ENCODE results near the gene RBM4B.
"Not testable (repeated sequence)": the region's sequence is repeated elsewhere in the genome, so short reads cannot be mapped to it uniquely, and the experiment has no call there.

The RBM4B gene

GRCh38 chr11:66686100-66686785, 8.6 kb upstream of the RBM4B start:
- no peak for DNase-seq

- DNase-seq = peak; percentile 56
Observed at GRCh38 chr11:66685276-66686099, 7.8 kb upstream of the RBM4B start.

GRCh38 chr11:66684635-66685034, 6.9 kb upstream of the RBM4B start:
- no peak for DNase-seq

DNA sequence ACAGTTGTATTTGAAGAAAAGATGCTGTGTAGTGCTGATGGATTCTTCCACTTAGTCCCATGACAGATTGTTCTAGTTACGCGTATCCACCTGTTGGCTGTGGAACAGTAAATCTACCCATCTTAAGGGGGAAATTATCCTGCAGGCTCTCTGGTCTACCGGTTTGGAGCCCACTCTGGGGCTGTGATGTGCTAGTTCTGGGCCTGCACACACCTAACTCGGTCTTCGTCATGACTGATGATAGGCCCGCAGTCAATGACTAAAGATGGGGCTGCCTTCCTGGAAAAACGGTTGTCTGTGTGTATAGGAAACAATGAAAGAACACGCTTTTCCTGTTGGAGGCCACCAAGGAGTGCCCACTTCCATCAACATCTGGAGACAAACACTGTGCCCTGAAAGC, 6.2 kb upstream of the RBM4B start:
- DNase-seq = no peak

- DNase-seq = no peak
Observed at GRCh38 chr11:66680966-66681645, 3.4 kb upstream of the RBM4B start.

GRCh38 chr11:66676931-66677598, 622 bp downstream of the RBM4B start:
- DNase-seq = no peak

GRCh38 chr11:66676282-66676919, 1.3 kb downstream of the RBM4B start:
- DNase-seq = no peak

DNA sequence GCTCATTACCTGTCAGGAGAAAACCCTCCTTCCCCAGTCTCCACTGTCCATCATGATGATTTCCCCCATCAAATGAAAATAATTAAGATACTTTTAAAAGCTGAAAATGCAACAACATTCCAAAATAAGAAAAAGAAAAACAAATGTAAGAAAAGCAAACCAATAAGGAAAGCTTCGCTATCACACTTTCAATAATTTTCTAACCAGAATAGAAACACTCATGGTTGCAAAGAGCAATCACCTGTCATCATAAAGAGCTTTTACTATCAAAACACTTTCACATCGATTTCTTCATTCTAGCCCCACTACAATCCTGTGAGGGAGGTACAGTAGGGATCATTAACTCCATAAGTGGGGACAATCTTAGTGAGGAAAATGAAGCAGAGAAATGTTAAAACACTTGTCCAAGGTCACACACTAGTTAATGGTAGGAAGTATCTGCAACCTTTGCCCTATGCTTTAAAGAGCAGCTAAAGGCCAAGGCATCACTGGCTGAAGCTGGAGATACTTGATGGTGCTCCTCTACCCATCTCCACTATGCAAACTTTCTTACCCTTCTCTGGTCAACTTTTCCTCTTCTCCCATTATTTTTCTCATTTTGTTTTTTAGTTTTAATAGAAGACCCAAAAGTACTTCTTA, 2.6 kb downstream of the RBM4B start:
- DNase-seq = no peak

- DNase-seq = no peak
Observed at GRCh38 chr11:66670816-66671215, 6.9 kb downstream of the RBM4B start.

DNA sequence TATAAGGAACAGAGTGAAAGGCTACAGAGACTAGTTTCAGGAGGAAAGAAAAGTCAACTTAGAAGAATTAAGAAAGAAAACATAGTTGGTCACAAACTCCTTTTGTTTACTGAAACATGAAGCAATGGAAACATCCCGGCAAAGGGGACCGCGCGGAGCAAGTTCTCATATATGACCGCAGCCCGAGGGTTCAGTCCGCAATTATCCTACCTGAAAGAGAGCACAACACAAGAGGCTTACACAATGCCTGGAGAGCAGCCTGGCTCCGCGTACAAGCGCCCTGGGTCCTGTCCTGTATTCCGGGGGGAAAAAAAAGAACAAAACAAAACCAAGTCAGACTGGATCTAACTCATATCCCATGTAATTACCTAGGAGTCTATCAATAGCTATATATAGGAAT, 12.3 kb downstream of the RBM4B start:
- DNase-seq = no peak

DNA sequence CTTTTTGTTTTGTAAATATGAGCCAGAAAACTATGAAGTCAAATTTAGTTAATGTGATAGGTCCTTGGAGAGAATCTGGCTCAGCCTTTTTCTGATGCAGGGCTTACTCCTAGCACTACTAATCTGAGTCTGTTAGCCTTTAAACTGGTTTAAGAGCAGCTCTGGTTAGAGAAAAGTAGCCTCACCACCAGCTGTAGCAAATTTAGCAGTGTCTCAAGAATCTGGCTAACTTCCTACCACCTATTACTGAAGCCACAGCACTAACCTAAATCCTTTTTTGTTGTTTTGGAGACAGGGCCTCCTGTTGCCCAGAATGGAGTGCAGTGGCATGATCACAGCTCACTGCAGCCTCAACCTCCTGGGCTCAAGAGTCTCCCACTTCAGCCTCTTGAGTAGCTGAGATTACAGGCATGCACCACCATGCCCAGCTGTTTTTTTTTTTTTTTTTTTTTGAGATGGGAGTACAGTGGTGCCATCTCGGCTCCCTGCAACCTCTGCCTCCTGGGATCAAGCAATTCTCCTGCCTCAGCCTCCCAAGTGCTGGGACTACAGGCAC, 13.9 kb downstream of the RBM4B start:
- DNase-seq = no peak

DNA sequence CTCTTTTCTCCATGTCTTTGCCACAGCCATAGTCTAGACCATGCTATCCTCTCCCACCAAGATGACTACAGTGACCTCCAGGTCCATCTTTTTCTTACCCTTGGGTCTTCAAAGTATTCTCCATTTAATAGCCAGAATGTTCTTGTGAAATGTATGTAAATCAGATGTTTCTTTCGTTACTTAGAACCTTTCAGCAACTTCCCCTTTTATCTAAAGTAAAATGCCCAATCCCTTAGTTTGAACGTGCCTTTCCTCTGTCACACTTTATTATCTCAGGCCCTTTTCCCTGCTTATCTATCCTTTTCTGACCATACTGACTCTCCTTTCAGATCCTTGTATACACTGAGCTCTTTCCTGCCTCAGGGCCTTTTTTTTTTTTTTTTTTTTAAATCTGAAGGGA, 17.9 kb downstream of the RBM4B start:
- no peak for DNase-seq

DNA sequence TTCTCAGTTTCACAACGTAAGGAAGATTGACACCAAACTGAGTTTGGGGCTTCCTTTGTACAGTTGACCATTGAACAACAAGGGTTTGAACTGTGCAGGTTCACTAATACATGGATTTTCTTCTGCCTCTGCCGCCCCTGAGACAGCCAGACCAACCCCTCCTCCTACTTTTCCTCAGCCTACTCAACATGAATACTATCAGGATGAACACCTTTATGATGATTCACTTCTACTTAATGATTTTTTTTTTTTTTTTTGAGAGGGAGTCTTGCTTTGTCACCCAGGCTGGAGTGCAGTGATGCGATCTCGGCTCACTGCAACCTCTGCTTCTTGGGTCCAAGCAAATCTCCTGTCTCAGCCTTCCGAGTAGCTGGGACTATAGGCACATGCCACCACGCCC, 24.6 kb downstream of the RBM4B start:
- no peak for DNase-seq

DNA sequence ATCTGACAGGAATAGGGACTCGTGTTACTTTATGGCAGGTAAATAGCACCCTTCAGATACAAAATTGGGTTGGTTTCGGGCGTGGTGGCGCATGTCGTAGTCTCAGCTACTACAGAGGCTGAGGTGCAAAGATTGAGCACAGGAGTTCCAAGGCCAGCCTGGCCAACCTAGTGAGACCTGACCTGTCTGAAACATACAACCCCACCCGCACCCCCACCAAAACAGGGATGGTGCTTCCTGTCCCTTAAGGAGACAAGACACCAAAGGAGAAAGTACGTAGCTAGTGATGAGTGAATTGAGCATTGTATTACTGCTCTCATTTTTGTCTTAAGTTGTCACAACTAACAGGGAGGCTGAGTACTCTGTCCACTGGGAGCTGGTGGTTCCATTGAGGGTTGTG, 25.0 kb downstream of the RBM4B start:
- no peak for DNase-seq

- DNase-seq = peak; percentile 34
Observed at GRCh38 chr11:66651016-66651415, 26.7 kb downstream of the RBM4B start.

- DNase-seq = no peak
Observed at GRCh38 chr11:66649903-66650302, 27.8 kb downstream of the RBM4B start.

DNA sequence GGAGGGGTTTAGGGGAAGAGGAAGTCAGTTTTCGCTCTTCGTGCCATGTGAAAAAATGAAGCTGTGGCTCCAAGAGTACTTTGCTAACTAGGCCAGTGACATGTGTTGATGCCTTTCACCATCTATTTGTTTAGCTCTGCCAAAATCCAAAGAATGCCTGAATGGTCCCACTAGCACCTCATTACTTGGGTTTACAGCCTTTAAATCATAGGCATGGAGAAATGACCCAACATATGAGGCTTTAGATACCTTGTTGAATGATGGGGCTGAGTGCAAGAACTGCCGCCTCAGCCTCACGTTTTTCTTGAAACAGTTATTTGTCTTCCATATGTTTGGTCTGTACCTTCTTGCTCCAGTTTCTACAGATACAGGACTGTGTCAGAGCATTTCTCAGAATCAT, 30.9 kb downstream of the RBM4B start:
- no peak for DNase-seq

- no peak for DNase-seq
Observed at GRCh38 chr11:66643745-66644437, 33.8 kb downstream of the RBM4B start.

DNA sequence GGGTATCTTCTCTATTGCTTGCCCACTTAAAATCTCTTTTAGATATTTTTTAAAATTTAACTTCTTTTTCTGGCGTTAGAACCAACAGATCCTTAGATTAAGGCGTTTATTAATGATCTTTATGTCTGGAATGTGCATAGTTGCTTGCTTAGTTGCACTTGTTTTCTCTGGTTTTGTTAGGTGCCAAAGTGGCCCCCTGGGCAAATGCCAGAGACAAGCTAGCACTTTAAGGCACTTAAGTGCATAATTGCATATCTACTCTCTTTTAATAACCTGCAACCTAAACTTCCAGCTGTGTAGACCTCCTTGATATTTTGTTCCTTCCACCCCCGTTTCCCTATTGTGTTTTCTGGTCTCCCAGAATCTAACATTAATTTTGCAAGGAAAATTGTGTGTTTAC, 35.9 kb downstream of the RBM4B start:
- DNase-seq = peak; percentile 74

DNA sequence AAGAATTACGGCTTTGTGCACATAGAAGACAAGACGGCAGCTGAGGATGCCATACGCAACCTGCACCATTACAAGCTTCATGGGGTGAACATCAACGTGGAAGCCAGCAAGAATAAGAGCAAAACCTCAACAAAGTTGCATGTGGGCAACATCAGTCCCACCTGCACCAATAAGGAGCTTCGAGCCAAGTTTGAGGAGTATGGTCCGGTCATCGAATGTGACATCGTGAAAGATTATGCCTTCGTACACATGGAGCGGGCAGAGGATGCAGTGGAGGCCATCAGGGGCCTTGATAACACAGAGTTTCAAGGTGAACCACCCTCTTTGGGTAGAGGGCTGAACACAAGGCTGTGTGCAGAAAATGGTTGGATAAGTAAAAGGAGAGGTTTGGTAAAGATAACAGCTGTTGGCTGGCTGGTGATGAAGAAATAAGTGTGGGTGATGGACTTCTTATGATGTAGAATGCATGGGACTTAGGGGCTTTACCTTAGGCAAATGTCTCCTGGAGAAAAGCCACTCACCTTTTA, 37.8 kb downstream of the RBM4B start:
- not testable (repeated sequence) for DNase-seq
